ENCODE measurements around the gene SH2D3C.
"Not testable (repeated sequence)": the region's sequence is repeated elsewhere in the genome, so short reads cannot be mapped to it uniquely, and the experiment has no call there.

Gene SH2D3C

DNA sequence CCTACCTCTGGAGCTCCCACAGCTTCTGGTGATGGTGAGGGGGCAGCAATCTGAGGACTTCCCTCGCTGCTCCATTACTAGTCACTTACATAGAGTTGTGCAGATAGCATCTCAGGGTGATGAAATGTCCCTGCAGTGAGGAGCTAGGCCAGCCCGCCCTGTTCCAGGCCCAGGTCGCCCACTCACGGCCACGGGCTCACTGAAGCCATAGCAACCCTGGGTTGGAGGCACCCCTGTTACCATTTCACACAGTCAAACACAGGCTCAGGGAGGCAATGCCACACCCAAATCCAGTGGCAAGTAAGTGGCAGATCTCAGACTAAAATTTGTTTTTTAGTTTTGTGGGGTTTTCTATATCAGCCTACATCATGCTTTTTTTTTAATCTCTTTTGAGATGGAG is 19.6 kb downstream of the SH2D3C start:
- Histone ChIP-seq H3K27ac (ENCODE audit: low read depth, low read length, poor library complexity, severe bottlenecking) (no peak overlapping the region), H3K4me1 (ENCODE audit: insufficient read depth, low read length, severe bottlenecking) (no peaks in the 10 kb centered on the region), H3F3A (ENCODE audit: insufficient read depth, low read length) (no peaks in the 10 kb centered on the region), H3K9ac (ENCODE audit: low read length) (no peak overlapping the region), H3K9me2 (ENCODE audit: low read depth, low read length) (no peaks in the 10 kb centered on the region), H3K79me2 (ENCODE audit: insufficient read depth, low read length) (no peaks in the 10 kb centered on the region), H2AFZ (ENCODE audit: low read length) (no peak overlapping the region), H3K4me3 (ENCODE audit: low read depth, low read length, poor library complexity, severe bottlenecking) (no peak overlapping the region), H3K27me3 (ENCODE audit: insufficient read depth, low read length) (no peaks in the 10 kb centered on the region), H3K4me2 (ENCODE audit: low read length) (no peak overlapping the region), H3K36me3 (ENCODE audit: insufficient read depth, low read length) (no peaks in the 10 kb centered on the region), H4K20me1 (ENCODE audit: insufficient read depth, low read length) (no peaks in the 10 kb centered on the region), H3K9me3 (ENCODE audit: low read length) (no peaks in the 10 kb centered on the region)
- TF ChIP-seq, protein P1, sequence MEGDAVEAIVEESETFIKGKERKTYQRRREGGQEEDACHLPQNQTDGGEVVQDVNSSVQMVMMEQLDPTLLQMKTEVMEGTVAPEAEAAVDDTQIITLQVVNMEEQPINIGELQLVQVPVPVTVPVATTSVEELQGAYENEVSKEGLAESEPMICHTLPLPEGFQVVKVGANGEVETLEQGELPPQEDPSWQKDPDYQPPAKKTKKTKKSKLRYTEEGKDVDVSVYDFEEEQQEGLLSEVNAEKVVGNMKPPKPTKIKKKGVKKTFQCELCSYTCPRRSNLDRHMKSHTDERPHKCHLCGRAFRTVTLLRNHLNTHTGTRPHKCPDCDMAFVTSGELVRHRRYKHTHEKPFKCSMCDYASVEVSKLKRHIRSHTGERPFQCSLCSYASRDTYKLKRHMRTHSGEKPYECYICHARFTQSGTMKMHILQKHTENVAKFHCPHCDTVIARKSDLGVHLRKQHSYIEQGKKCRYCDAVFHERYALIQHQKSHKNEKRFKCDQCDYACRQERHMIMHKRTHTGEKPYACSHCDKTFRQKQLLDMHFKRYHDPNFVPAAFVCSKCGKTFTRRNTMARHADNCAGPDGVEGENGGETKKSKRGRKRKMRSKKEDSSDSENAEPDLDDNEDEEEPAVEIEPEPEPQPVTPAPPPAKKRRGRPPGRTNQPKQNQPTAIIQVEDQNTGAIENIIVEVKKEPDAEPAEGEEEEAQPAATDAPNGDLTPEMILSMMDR (IDR thresholded peaks at IDR 0.05; ENCODE audit: low read length) = no peak
- no peak for TF ChIP-seq EZH2 (IDR thresholded peaks at IDR 0.05; ENCODE audit: borderline replicate concordance, low read length)

DNA sequence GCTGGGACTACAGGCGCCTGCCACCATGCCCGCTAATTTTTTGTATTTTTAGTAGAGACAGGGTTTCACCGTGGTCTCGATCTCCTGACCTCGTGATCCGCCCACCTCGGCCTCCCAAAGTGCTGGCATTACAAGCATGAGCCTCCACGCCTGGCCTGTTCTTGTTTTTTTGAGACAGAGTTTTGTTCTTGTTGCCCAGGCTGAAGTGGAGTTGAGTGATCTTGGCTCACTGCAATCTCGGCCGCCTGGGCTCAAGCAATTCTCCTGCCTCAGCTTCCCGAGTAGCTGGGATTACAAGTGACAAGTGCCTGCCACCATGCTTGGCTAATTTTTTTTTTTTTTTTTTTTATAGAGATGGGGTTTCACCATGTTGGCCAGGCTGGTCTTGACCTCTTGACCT is 21.7 kb downstream of the SH2D3C start:
- H3K4me3 ChIP-seq (ENCODE audit: low read depth, low read length, poor library complexity, severe bottlenecking); H3K27ac ChIP-seq (ENCODE audit: low read depth, low read length, poor library complexity, severe bottlenecking); H4K20me1 ChIP-seq (ENCODE audit: insufficient read depth, low read length); H3K36me3 ChIP-seq (ENCODE audit: insufficient read depth, low read length); H3F3A ChIP-seq (ENCODE audit: insufficient read depth, low read length); H3K4me2 ChIP-seq (ENCODE audit: low read length); H3K9me3 ChIP-seq (ENCODE audit: low read length); H2AFZ ChIP-seq (ENCODE audit: low read length); H3K9ac ChIP-seq (ENCODE audit: low read length); H3K27me3 ChIP-seq (ENCODE audit: insufficient read depth, low read length); H3K79me2 ChIP-seq (ENCODE audit: insufficient read depth, low read length); H3K9me2 ChIP-seq (ENCODE audit: low read depth, low read length); H3K4me1 ChIP-seq (ENCODE audit: insufficient read depth, low read length, severe bottlenecking): not testable (repeated sequence)

DNA sequence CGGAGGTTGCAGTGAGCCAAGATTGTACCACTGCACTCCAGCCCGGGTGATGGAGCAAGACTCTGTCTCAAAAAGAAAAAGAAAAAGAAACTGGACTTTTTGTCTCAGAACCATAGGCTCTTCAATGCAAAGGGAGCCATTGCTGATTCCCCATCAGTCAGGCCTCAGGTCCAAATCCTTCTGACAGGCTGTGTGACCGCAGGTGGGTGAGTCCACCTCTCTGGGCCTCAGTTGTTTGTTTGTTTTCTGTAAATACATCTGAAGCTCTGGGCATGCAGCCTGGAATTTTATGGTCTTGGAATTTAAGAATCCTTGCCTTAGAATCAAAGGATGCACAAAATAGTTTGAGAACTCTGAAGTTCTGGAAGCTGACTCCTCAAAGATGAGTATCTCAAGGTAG is 22.2 kb downstream of the SH2D3C start:
- H3K27ac ChIP-seq (ENCODE audit: low read depth, low read length, poor library complexity, severe bottlenecking) = no peak overlapping the region
- H3K4me3 ChIP-seq (ENCODE audit: low read depth, low read length, poor library complexity, severe bottlenecking) = no peak overlapping the region
- no peaks in the 10 kb centered on the region for H3K79me2 ChIP-seq (ENCODE audit: insufficient read depth, low read length)
- H3F3A ChIP-seq (ENCODE audit: insufficient read depth, low read length) = no peaks in the 10 kb centered on the region
- no peaks in the 10 kb centered on the region for H3K4me1 ChIP-seq (ENCODE audit: insufficient read depth, low read length, severe bottlenecking)
- TF ChIP-seq EZH2 (IDR thresholded peaks at IDR 0.05; ENCODE audit: borderline replicate concordance, low read length) = no peak
- TF ChIP-seq, protein P1 (IDR thresholded peaks at IDR 0.05; ENCODE audit: low read length) = no peak
- no peaks in the 10 kb centered on the region for H3K9me3 ChIP-seq (ENCODE audit: low read length)
- H3K27me3 ChIP-seq (ENCODE audit: insufficient read depth, low read length) = no peaks in the 10 kb centered on the region
- H2AFZ ChIP-seq (ENCODE audit: low read length) = no peak overlapping the region
- no peaks in the 10 kb centered on the region for H3K36me3 ChIP-seq (ENCODE audit: insufficient read depth, low read length)
- H4K20me1 ChIP-seq (ENCODE audit: insufficient read depth, low read length) = no peaks in the 10 kb centered on the region
- no peak overlapping the region for H3K9ac ChIP-seq (ENCODE audit: low read length)
- H3K4me2 ChIP-seq (ENCODE audit: low read length) = no peak overlapping the region
- no peaks in the 10 kb centered on the region for H3K9me2 ChIP-seq (ENCODE audit: low read depth, low read length)

All from OCI-LY1 (cell line).